ENCODE data around the gene PNCK. TPM values are rescaled to one million over a fixed set of nuclear protein-coding genes. Genes with fewer than 3 reads are reported as not detected.
A peak's percentile ranks its signal among the peaks of the same experiment; 100 is the strongest.

Gene PNCK
- total RNA-seq (1 to 10 TPM in 1 of 5 experiments, under 1 TPM in 2, not detected in 2; 0.35 to 1.1 (median 0.58) TPM), polyA plus RNA-seq (not detected), total RNA-seq (not detected)

- Histone ChIP-seq H3K9me3 (ENCODE audit: control insufficient read depth in 2 of 3, low read length in 3 of 3) (no peaks in the 10 kb centered on the region), H3K4me1 (ENCODE audit: control insufficient read depth in 2 of 2, insufficient read depth in 2 of 2, low read length in 2 of 2) (no peaks in the 10 kb centered on the region), H3K36me3 (ENCODE audit: control insufficient read depth in 2 of 3, insufficient read depth in 3 of 3, low read length in 3 of 3) (no peaks in the 10 kb centered on the region), H3K27ac (ENCODE audit: low read depth, low read length) (no peak within 1 kb of the TSS), H3K4me3 (ENCODE audit: low read length) (no peak within 1 kb of the TSS), H3K27me3 (ENCODE audit: control insufficient read depth in 2 of 2, insufficient read depth in 2 of 2, low read length in 2 of 2) (no peaks in the 10 kb centered on the region)
- H3K9me3 Mint-ChIP-seq, result peaks cover 0 to 2% (median 0%) of the 10 kb centered on the region in 11 donors
- H3K4me1 Mint-ChIP-seq, result peaks cover 0 to 8% (median 1%) of the 10 kb centered on the region in 7 donors
- peaks cover 7 to 34% (median 12%) of the 10 kb centered on the region in 5 donors for H3K27me3 Mint-ChIP-seq
- H3K36me3 Mint-ChIP-seq, result no peaks in the 10 kb centered on the region
- no peak within 1 kb of the TSS for H3K27ac Mint-ChIP-seq
- DNase-seq (no peak), ATAC-seq (no peak)
- intact Hi-C loops (cut with micrococcal nuclease), result no loop called here
- ChIA-PET POLR2A (interaction anchor here (0.7 kb wide), 1 partner anchor 1462 kb away, joined by 3 read pairs; no protein-coding TSS in a partner anchor), CTCF (no interaction called here)
- peak within 1 kb of the TSS; percentile 16 to 77 (median 51) for H3K4me3 Mint-ChIP-seq
These were observed at the start of gene PNCK for GRCh38 chrX:153673428-153674218. Gene PNCK, minus strand, starts transcription at chrX:153673813. Its CDS starts 737 bp downstream, at chrX:153673076.

- H3K4me1 Mint-ChIP-seq, result peaks cover 9 to 43% (median 35%) of the 10 kb centered on the region in 7 donors
These were observed 49.2 kb upstream of the PNCK start for GRCh38 chrX:153722704-153723350.

GRCh38 chrX:153719701-153720100, 46.1 kb upstream of the PNCK start:
- no peaks in the 10 kb centered on the region for H3K27me3 Mint-ChIP-seq
- no peaks in the 10 kb centered on the region for H3K9me3 ChIP-seq (ENCODE audit: control insufficient read depth in 2 of 3, low read length in 3 of 3)
- ChIA-PET CTCF (interaction anchor here (0.8 to 1.2 kb wide), 2 partner anchors 117 to 227 kb away, joined by 3 read pairs; no protein-coding TSS in a partner anchor), POLR2A (no interaction called here)
- H3K36me3 ChIP-seq (ENCODE audit: control insufficient read depth in 2 of 3, insufficient read depth in 3 of 3, low read length in 3 of 3), result peaks cover 0 to 52% (median 9%) of the 10 kb centered on the region in 3 experiments
- H3K4me1 ChIP-seq (ENCODE audit: control insufficient read depth in 2 of 2, insufficient read depth in 2 of 2, low read length in 2 of 2), result peaks cover 7 to 11% of the 10 kb centered on the region in 2 donors
- peak overlapping the region in 1 of 9 donors; percentile 46 for H3K27ac Mint-ChIP-seq
- peaks cover 0 to 23% (median 4%) of the 10 kb centered on the region in 5 donors for H3K36me3 Mint-ChIP-seq
- no peak overlapping the region for H3K27ac ChIP-seq (ENCODE audit: low read depth, low read length)
- peaks cover 9 to 29% (median 25%) of the 10 kb centered on the region in 7 donors for H3K4me1 Mint-ChIP-seq
- no peaks in the 10 kb centered on the region for H3K9me3 Mint-ChIP-seq
- H3K27me3 ChIP-seq (ENCODE audit: control insufficient read depth in 2 of 2, insufficient read depth in 2 of 2, low read length in 2 of 2), result no peaks in the 10 kb centered on the region
- intact Hi-C loops (cut with micrococcal nuclease), result loop anchor here (5.0 kb wide), 3 partner anchors 32 to 1043 kb away; partner anchors contain the start of genes DKC1 (in 1 of the 2), EMD (in 1 of the 2) and SLC6A8 (in 1 of the 2)
- H3K4me3 Mint-ChIP-seq, result no peak overlapping the region
- no peak for DNase-seq
- no peak overlapping the region for H3K4me3 ChIP-seq (ENCODE audit: low read length)
- ATAC-seq, result no peak

More at GRCh38 chrX:153722704-153723350, 49.2 kb upstream of the PNCK start:
- Mint-ChIP-seq H3K9me3 (no peaks in the 10 kb centered on the region), H3K36me3 (peaks cover 0 to 19% (median 4%) of the 10 kb centered on the region in 5 donors), H3K4me3 (peak overlapping the region; percentile 75 to 95 (median 86)), H3K27ac (peak overlapping the region in 8 of 9 donors; percentile 55 to 87 (median 72)), H3K27me3 (no peaks in the 10 kb centered on the region)
- ChIA-PET CTCF (no interaction called here), POLR2A (interaction anchor here (0.6 kb wide), 1 partner anchor 127 kb away, joined by 3 read pairs; no protein-coding TSS in a partner anchor)
- no peaks in the 10 kb centered on the region for H3K27me3 ChIP-seq (ENCODE audit: control insufficient read depth in 2 of 2, insufficient read depth in 2 of 2, low read length in 2 of 2)
- H3K27ac ChIP-seq (ENCODE audit: low read depth, low read length), result peak overlapping the region; percentile 80
- peak overlapping the region; percentile 55 for H3K4me3 ChIP-seq (ENCODE audit: low read length)
- ATAC-seq (no peak), DNase-seq (no peak)
- no peaks in the 10 kb centered on the region for H3K9me3 ChIP-seq (ENCODE audit: control insufficient read depth in 2 of 3, low read length in 3 of 3)
- H3K36me3 ChIP-seq (ENCODE audit: control insufficient read depth in 2 of 3, insufficient read depth in 3 of 3, low read length in 3 of 3), result peaks cover 0 to 28% (median 0%) of the 10 kb centered on the region in 3 experiments
- intact Hi-C loops (cut with micrococcal nuclease), result loop anchor here (5.0 kb wide), 3 partner anchors 36 to 1039 kb away; partner anchors contain the start of genes DKC1 (in 1 of the 2), EMD (in 1 of the 2) and SLC6A8 (in 1 of the 2)
- peaks cover 10 to 28% of the 10 kb centered on the region in 2 donors for H3K4me1 ChIP-seq (ENCODE audit: control insufficient read depth in 2 of 2, insufficient read depth in 2 of 2, low read length in 2 of 2)

GRCh38 chrX:153719238-153719637, 45.6 kb upstream of the PNCK start:
- ChIA-PET CTCF (interaction anchor here (0.6 to 1.2 kb wide), 3 partner anchors 44 to 228 kb away, joined by 3 read pairs; partner anchors contain the start of gene PLXNB3), POLR2A (no interaction called here)
- ATAC-seq (no peak), DNase-seq (no peak)
- H3K4me1 Mint-ChIP-seq, result peaks cover 9 to 29% (median 25%) of the 10 kb centered on the region in 7 donors
- no peak overlapping the region for H3K4me3 Mint-ChIP-seq
- Histone ChIP-seq H3K9me3 (ENCODE audit: control insufficient read depth in 2 of 3, low read length in 3 of 3) (no peaks in the 10 kb centered on the region), H3K27ac (ENCODE audit: low read depth, low read length) (no peak overlapping the region), H3K4me3 (ENCODE audit: low read length) (no peak overlapping the region), H3K36me3 (ENCODE audit: control insufficient read depth in 2 of 3, insufficient read depth in 3 of 3, low read length in 3 of 3) (peaks cover 0 to 56% (median 12%) of the 10 kb centered on the region in 3 experiments), H3K27me3 (ENCODE audit: control insufficient read depth in 2 of 2, insufficient read depth in 2 of 2, low read length in 2 of 2) (no peaks in the 10 kb centered on the region), H3K4me1 (ENCODE audit: control insufficient read depth in 2 of 2, insufficient read depth in 2 of 2, low read length in 2 of 2) (peaks cover 7 to 11% of the 10 kb centered on the region in 2 donors)
- no peak overlapping the region for H3K27ac Mint-ChIP-seq
- H3K9me3 Mint-ChIP-seq, result no peaks in the 10 kb centered on the region
- H3K36me3 Mint-ChIP-seq, result peaks cover 0 to 23% (median 4%) of the 10 kb centered on the region in 5 donors
- intact Hi-C loops (cut with micrococcal nuclease), result no loop called here
- no peaks in the 10 kb centered on the region for H3K27me3 Mint-ChIP-seq

GRCh38 chrX:153717445-153717844, 43.8 kb upstream of the PNCK start:
- Mint-ChIP-seq H3K4me3 (no peak overlapping the region), H3K36me3 (peaks cover 0 to 24% (median 9%) of the 10 kb centered on the region in 5 donors), H3K4me1 (peaks cover 5 to 27% (median 20%) of the 10 kb centered on the region in 7 donors), H3K27me3 (no peaks in the 10 kb centered on the region), H3K9me3 (no peaks in the 10 kb centered on the region), H3K27ac (no peak overlapping the region)
- no peak overlapping the region for H3K4me3 ChIP-seq (ENCODE audit: low read length)
- DNase-seq (no peak), ATAC-seq (no peak)
- no peak overlapping the region for H3K27ac ChIP-seq (ENCODE audit: low read depth, low read length)
- H3K4me1 ChIP-seq (ENCODE audit: control insufficient read depth in 2 of 2, insufficient read depth in 2 of 2, low read length in 2 of 2), result peaks cover 2 to 6% of the 10 kb centered on the region in 2 donors
- POLR2A ChIA-PET, result no interaction called here
- H3K36me3 ChIP-seq (ENCODE audit: control insufficient read depth in 2 of 3, insufficient read depth in 3 of 3, low read length in 3 of 3), result peaks cover 0 to 65% (median 12%) of the 10 kb centered on the region in 3 experiments
- no peaks in the 10 kb centered on the region for H3K27me3 ChIP-seq (ENCODE audit: control insufficient read depth in 2 of 2, insufficient read depth in 2 of 2, low read length in 2 of 2)
- intact Hi-C loops (cut with micrococcal nuclease), result no loop called here
- H3K9me3 ChIP-seq (ENCODE audit: control insufficient read depth in 2 of 3, low read length in 3 of 3), result no peaks in the 10 kb centered on the region
- CTCF ChIA-PET, result no interaction called here

- Mint-ChIP-seq H3K27me3 (no peaks in the 10 kb centered on the region), H3K9me3 (no peaks in the 10 kb centered on the region), H3K36me3 (peaks cover 0 to 13% (median 7%) of the 10 kb centered on the region in 5 donors), H3K4me3 (no peak overlapping the region), H3K4me1 (peaks cover 0 to 12% (median 7%) of the 10 kb centered on the region in 7 donors), H3K27ac (peak overlapping the region in 1 of 9 donors; percentile 9)
- DNase-seq (no peak), ATAC-seq (no peak)
- Histone ChIP-seq H3K27me3 (ENCODE audit: control insufficient read depth in 2 of 2, insufficient read depth in 2 of 2, low read length in 2 of 2) (no peaks in the 10 kb centered on the region), H3K36me3 (ENCODE audit: control insufficient read depth in 2 of 3, insufficient read depth in 3 of 3, low read length in 3 of 3) (peaks cover 0 to 62% (median 12%) of the 10 kb centered on the region in 3 experiments), H3K27ac (ENCODE audit: low read depth, low read length) (no peak overlapping the region), H3K9me3 (ENCODE audit: control insufficient read depth in 2 of 3, low read length in 3 of 3) (no peaks in the 10 kb centered on the region), H3K4me1 (ENCODE audit: control insufficient read depth in 2 of 2, insufficient read depth in 2 of 2, low read length in 2 of 2) (no peaks in the 10 kb centered on the region), H3K4me3 (ENCODE audit: low read length) (no peak overlapping the region)
- ChIA-PET CTCF (no interaction called here), POLR2A (no interaction called here)
- intact Hi-C loops (cut with micrococcal nuclease), result no loop called here
These were observed 40.6 kb upstream of the PNCK start for GRCh38 chrX:153714256-153714655.

All from naive thymus-derived CD4-positive, alpha-beta T cell (primary cell).